Skeletal muscle cell (primary cell): ENCODE results near the gene USF1.
A peak's percentile ranks its signal among the peaks of the same experiment; 100 is the strongest.
"Not testable (repeated sequence)": the region's sequence is repeated elsewhere in the genome, so short reads cannot be mapped to it uniquely, and the experiment has no call there.

Experiments used
- DNase-seq: peaks from one replicate; pipeline ENCODE4 v3.0.0-alpha.2; 2010; ENCODE audit warnings: low read depth
- H3K4me3 ChIP-seq: 2 replicates; pipeline ENCODE4 v1.5.1; 2011; ENCODE audit warnings: low read depth, mild to moderate bottlenecking, control low read depth, low read length, moderate library complexity

USF1 gene

GRCh38 chr1:161021970-161022353 is 23.8 kb downstream of the USF1 start:
- DNase-seq = no peak
- H3K4me3 ChIP-seq = no peak overlapping the region

GRCh38 chr1:161021165-161021969 is 24.4 kb downstream of the USF1 start:
- no peak for DNase-seq
- peak overlapping the region; percentile 49 for H3K4me3 ChIP-seq

GRCh38 chr1:161020509-161021164 is 25.1 kb downstream of the USF1 start, which contains the start of gene F11R:
F11R (minus strand) TSS chr1:161021152; CDS start chr1:161021073, 79 bp downstream.
- DNase-seq = no peak
- H3K4me3 ChIP-seq = peak within 1 kb of the TSS; percentile 49

GRCh38 chr1:161019751-161020495 is 25.9 kb downstream of the USF1 start:
- DNase-seq = no peak
- peak overlapping the region; percentile 49 for H3K4me3 ChIP-seq

- not testable (repeated sequence) for DNase-seq, H3K4me3 ChIP-seq
Measured at GRCh38 chr1:161019111-161019660, 26.6 kb downstream of the USF1 start.

GRCh38 chr1:161018631-161018930 is 27.2 kb downstream of the USF1 start:
- no peak for DNase-seq
- no peak overlapping the region for H3K4me3 ChIP-seq

- H3K4me3 ChIP-seq = no peak overlapping the region
Measured at GRCh38 chr1:161017756-161018630, 27.8 kb downstream of the USF1 start.

GRCh38 chr1:161017181-161017580 is 28.6 kb downstream of the USF1 start:
- DNase-seq, H3K4me3 ChIP-seq: not testable (repeated sequence)

More at GRCh38 chr1:161017756-161018630, 27.8 kb downstream of the USF1 start:
- no peak for DNase-seq

- H3K4me3 ChIP-seq, DNase-seq: not testable (repeated sequence)
Measured at GRCh38 chr1:161016683-161017082, 29.1 kb downstream of the USF1 start.

- H3K4me3 ChIP-seq = no peak overlapping the region
- DNase-seq = peak; percentile 45
Measured at GRCh38 chr1:161013488-161014230, 32.1 kb downstream of the USF1 start.

GRCh38 chr1:161013131-161013487 is 32.7 kb downstream of the USF1 start:
- DNase-seq = no peak
- no peak overlapping the region for H3K4me3 ChIP-seq

- H3K4me3 ChIP-seq = no peak overlapping the region
- no peak for DNase-seq
Measured at GRCh38 chr1:161012420-161012819, 33.4 kb downstream of the USF1 start.

- DNase-seq = no peak
- H3K4me3 ChIP-seq = no peak overlapping the region
Measured at GRCh38 chr1:161009602-161010211, 36.1 kb downstream of the USF1 start.

GRCh38 chr1:161008869-161009510 is 36.8 kb downstream of the USF1 start:
- H3K4me3 ChIP-seq = no peak overlapping the region
- no peak for DNase-seq

- H3K4me3 ChIP-seq = no peak overlapping the region
- DNase-seq = no peak
Measured at GRCh38 chr1:161007369-161007768, 38.4 kb downstream of the USF1 start.

GRCh38 chr1:161006563-161006962 is 39.2 kb downstream of the USF1 start:
- H3K4me3 ChIP-seq = no peak overlapping the region
- DNase-seq = no peak

- DNase-seq = no peak
- H3K4me3 ChIP-seq = no peak overlapping the region
Measured at GRCh38 chr1:161001525-161001924, 44.3 kb downstream of the USF1 start.
